ENCODE results near the gene CSNK1A1L. TPM values are rescaled to one million over a fixed set of nuclear protein-coding genes. Genes with fewer than 3 reads are reported as not detected.

CSNK1A1L gene
- total and polyA plus RNA-seq, 7 donors = not detected

DNA sequence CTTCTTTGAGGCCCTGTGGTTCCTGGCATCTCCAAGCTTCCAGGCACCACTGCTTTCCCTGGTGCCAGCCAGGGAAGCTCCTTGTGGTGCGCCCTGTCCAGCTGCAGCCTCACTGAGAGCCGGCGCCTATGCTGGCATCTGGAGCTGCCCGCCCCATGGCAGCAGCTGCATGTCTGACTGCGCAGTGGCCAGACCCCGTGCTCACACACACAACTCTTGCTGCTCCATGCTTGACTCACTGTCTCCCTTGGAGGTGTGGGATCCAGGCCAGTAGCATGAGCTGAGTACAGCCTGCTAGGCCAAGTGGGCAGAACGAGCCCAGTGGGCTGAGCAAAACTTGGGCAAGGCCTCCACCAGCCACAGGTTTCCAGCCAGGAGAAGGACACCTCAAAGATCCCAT is 34.5 kb downstream of the CSNK1A1L start:
- no peaks in the 10 kb centered on the region for H3K4me1 ChIP-seq
- ATAC-seq (peak in 2 of 4 donors; percentile 44 to 65), DNase-seq (no peak)
- H3K27ac ChIP-seq = no peak overlapping the region
- no peak overlapping the region for H3K4me3 ChIP-seq
- no peaks in the 10 kb centered on the region for H3K9me3 ChIP-seq
- 44 to 76% (median 51%) methylated on average over 6 to 7 of the region's 7 CpGs for WGBS, 3 donors
- no peaks in the 10 kb centered on the region for H3K36me3 ChIP-seq (ENCODE audit: insufficient read depth in 1 of 2, low read depth in 1 of 2)
- TF ChIP-seq, protein P1, sequence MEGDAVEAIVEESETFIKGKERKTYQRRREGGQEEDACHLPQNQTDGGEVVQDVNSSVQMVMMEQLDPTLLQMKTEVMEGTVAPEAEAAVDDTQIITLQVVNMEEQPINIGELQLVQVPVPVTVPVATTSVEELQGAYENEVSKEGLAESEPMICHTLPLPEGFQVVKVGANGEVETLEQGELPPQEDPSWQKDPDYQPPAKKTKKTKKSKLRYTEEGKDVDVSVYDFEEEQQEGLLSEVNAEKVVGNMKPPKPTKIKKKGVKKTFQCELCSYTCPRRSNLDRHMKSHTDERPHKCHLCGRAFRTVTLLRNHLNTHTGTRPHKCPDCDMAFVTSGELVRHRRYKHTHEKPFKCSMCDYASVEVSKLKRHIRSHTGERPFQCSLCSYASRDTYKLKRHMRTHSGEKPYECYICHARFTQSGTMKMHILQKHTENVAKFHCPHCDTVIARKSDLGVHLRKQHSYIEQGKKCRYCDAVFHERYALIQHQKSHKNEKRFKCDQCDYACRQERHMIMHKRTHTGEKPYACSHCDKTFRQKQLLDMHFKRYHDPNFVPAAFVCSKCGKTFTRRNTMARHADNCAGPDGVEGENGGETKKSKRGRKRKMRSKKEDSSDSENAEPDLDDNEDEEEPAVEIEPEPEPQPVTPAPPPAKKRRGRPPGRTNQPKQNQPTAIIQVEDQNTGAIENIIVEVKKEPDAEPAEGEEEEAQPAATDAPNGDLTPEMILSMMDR (IDR thresholded peaks at IDR 0.05) = no peak
- intact Hi-C loops (cut with DNase I) = loop anchor here in 1 of 2 donors (10.0 kb wide), 1 partner anchor 1514 kb away; no protein-coding TSS in a partner anchor
- H3K27me3 ChIP-seq (ENCODE audit: insufficient read depth in 3 of 3, low read length in 2 of 3) = no peaks in the 10 kb centered on the region

GRCh38 chr13:37070145-37070695 is 35.2 kb downstream of the CSNK1A1L start:
- Histone ChIP-seq H3K4me3 (no peak overlapping the region), H3K27ac (no peak overlapping the region), H3K4me1 (no peaks in the 10 kb centered on the region), H3K9me3 (no peaks in the 10 kb centered on the region), H3K27me3 (ENCODE audit: insufficient read depth in 3 of 3, low read length in 2 of 3) (no peaks in the 10 kb centered on the region), H3K36me3 (ENCODE audit: insufficient read depth in 1 of 2, low read depth in 1 of 2) (no peaks in the 10 kb centered on the region)
- TF ChIP-seq, protein P1 (IDR thresholded peaks at IDR 0.05) = no peak
- intact Hi-C loops (cut with DNase I) = loop anchor here in 1 of 2 donors (10.0 kb wide), 1 partner anchor 1515 kb away; no protein-coding TSS in a partner anchor
- WGBS, 3 donors = 63 to 73% (median 63%) methylated on average over 9 of the region's 9 CpGs
- ATAC-seq = peak in 1 of 4 donors; percentile 35
- no peak for DNase-seq

GRCh38 chr13:37069597-37070103 is 35.8 kb downstream of the CSNK1A1L start:
- H3K4me1 ChIP-seq = no peaks in the 10 kb centered on the region
- no peak overlapping the region for H3K4me3 ChIP-seq
- TF ChIP-seq, protein P1 (IDR thresholded peaks at IDR 0.05) = no peak
- no peaks in the 10 kb centered on the region for H3K36me3 ChIP-seq (ENCODE audit: insufficient read depth in 1 of 2, low read depth in 1 of 2)
- intact Hi-C loops (cut with DNase I) = loop anchor here in 1 of 2 donors (10.0 kb wide), 1 partner anchor 1515 kb away; no protein-coding TSS in a partner anchor
- no peaks in the 10 kb centered on the region for H3K9me3 ChIP-seq
- no peak overlapping the region for H3K27ac ChIP-seq
- WGBS, 3 donors = 89 to 90% (median 90%) methylated on average over 11 to 22 of the region's 22 CpGs
- no peaks in the 10 kb centered on the region for H3K27me3 ChIP-seq (ENCODE audit: insufficient read depth in 3 of 3, low read length in 2 of 3)
- DNase-seq = no peak
- no peak for ATAC-seq

DNA sequence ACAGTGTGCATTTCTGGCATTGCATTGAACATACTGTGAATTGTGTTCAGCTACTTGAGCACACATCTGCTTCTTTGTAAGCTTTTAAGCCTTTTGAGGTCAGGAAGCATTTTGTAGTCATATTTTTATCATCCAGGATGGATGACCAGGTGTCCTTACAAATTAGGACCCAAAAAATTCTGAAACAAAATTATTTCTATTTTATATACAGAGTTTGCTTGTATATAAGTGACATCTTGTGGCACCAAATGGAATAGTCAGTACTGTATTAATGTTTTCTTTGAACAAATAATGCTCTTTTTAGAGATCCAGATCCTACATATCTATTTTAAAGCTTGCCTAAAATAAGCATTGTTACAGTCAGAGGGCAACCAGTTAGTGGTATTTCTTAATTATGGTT is 36.5 kb downstream of the CSNK1A1L start:
- no peak overlapping the region for H3K4me3 ChIP-seq
- H3K27ac ChIP-seq = no peak overlapping the region
- H3K27me3 ChIP-seq (ENCODE audit: insufficient read depth in 3 of 3, low read length in 2 of 3) = no peaks in the 10 kb centered on the region
- TF ChIP-seq, protein P1 (IDR thresholded peaks at IDR 0.05) = peak; percentile 17
- no peaks in the 10 kb centered on the region for H3K9me3 ChIP-seq
- no peaks in the 10 kb centered on the region for H3K4me1 ChIP-seq
- H3K36me3 ChIP-seq (ENCODE audit: insufficient read depth in 1 of 2, low read depth in 1 of 2) = no peaks in the 10 kb centered on the region
- no peak for ATAC-seq
- DNase-seq = no peak
- intact Hi-C loops (cut with DNase I) = no loop called here

DNA sequence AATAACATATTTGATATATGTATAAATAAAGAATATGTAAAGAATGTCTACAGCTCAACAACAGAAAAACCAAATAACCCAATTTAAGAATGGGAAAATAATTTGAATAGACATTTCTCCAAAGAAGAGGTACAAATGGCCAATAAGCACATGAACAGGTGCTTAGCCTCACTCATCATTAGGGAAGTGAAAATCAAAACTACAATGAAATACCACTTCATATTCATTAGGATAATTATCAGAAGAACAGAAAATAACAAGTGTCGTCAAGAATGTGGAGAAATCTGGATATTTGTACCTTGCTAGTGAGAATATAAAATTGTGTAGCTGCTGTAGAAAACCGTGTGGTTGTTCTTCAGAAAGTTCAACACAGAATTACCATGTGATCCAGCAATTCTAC is 37.6 kb downstream of the CSNK1A1L start:
- intact Hi-C loops (cut with DNase I) = no loop called here
- ATAC-seq (no peak), DNase-seq (no peak)
- 82 to 89% (median 87%) methylated on average over 2 of the region's 2 CpGs for WGBS, 3 donors
- no peak overlapping the region for H3K4me3 ChIP-seq
- H3K9me3 ChIP-seq = no peaks in the 10 kb centered on the region
- no peaks in the 10 kb centered on the region for H3K4me1 ChIP-seq
- TF ChIP-seq, protein P1 (IDR thresholded peaks at IDR 0.05) = no peak
- H3K27me3 ChIP-seq (ENCODE audit: insufficient read depth in 3 of 3, low read length in 2 of 3) = no peaks in the 10 kb centered on the region
- no peak overlapping the region for H3K27ac ChIP-seq
- H3K36me3 ChIP-seq (ENCODE audit: insufficient read depth in 1 of 2, low read depth in 1 of 2) = no peaks in the 10 kb centered on the region

Data from psoas muscle (tissue), 8 donors.